Lower lobe of right lung (tissue), 2 donors: Measurements from ENCODE around the gene BNC2. TPM values are rescaled to one million over a fixed set of nuclear protein-coding genes. Genes with fewer than 3 reads are reported as not detected.

Source experiments
- ATAC-seq, 2 donors: fragments of 200-7000 bp; cut with Tn5 transposase; one replicate each; pipeline ENCODE4 v1.9.1; 2020 to 2022; ENCODE audit warnings: mild to moderate bottlenecking in 2 of 2, moderate library complexity in 2 of 2
- DNase-seq: peaks from one replicate; pipeline ENCODE4 v3.0.0-alpha.2; 2020
- H3K27ac ChIP-seq: fragments of 200-600 bp; one replicate; pipeline ENCODE4 v1.8.0; 2022
- H3K27me3 ChIP-seq: fragments of 200-600 bp; one replicate; pipeline ENCODE4 v1.8.0; 2022; ENCODE audit warnings: low read depth
- H3K36me3 ChIP-seq: fragments of 200-600 bp; one replicate; pipeline ENCODE4 v1.8.0; 2022; ENCODE audit warnings: mild to moderate bottlenecking
- H3K4me1 ChIP-seq: fragments of 200-600 bp; one replicate; pipeline ENCODE4 v1.8.0; 2022
- H3K4me3 ChIP-seq: fragments of 200-600 bp; one replicate; pipeline ENCODE4 v1.8.0; 2022; ENCODE audit warnings: mild to moderate bottlenecking
- H3K9me3 ChIP-seq: fragments of 200-600 bp; one replicate; pipeline ENCODE4 v1.8.0; 2022
- CTCF ChIP-seq: fragments of 200-600 bp; IDR thresholded peaks from one replicate; pipeline ENCODE4 v1.8.0; 2022; ENCODE audit warnings: antibody characterized with exemption, mild to moderate bottlenecking
- intact Hi-C: fragments of 100-400 bp; cut with DNase I; formaldehyde crosslinking; loops from one replicate; pipeline ENCODE4 v1.11.0; 2022
- total RNA-seq: library from RNA; stranded (reverse); fragmentation: NEBNext Ultra II Directional; extraction: Animal tissue kit (Norgen Biotek cat#: 25700); gene quantifications from one replicate; pipeline ENCODE4 v1.2.1, GENCODE V29; 2021
- donor health status: DM: no; HTN: yes; CAD: no; lungs with severe emphysema.

Gene BNC2
- total RNA-seq, 1 donor from 2014 or later, result 15.0 TPM

GRCh38 chr9:16828340-16829281, 41.9 kb downstream of the BNC2 start:
- Histone ChIP-seq H3K9me3 (no peaks in the 10 kb centered on the region), H3K4me3 (peak overlapping the region; percentile 28), H3K27ac (peak overlapping the region; percentile 12), H3K27me3 (no peaks in the 10 kb centered on the region), H3K36me3 (no peaks in the 10 kb centered on the region), H3K4me1 (peaks cover 23% of the 10 kb centered on the region)
- TF ChIP-seq CTCF, result no peak
- intact Hi-C loops, result no loop called here
- DNase-seq (no peak), ATAC-seq (peak; percentile 64 to 69)

- H3K4me1 ChIP-seq, result peaks cover 23% of the 10 kb centered on the region
- no peak for ATAC-seq
- H3K9me3 ChIP-seq, result no peaks in the 10 kb centered on the region
- no peak for DNase-seq
- intact Hi-C loops, result no loop called here
- no peaks in the 10 kb centered on the region for H3K27me3 ChIP-seq
- no peak overlapping the region for H3K27ac ChIP-seq
- no peaks in the 10 kb centered on the region for H3K36me3 ChIP-seq
- H3K4me3 ChIP-seq, result no peak overlapping the region
- no peak for TF ChIP-seq CTCF
These were observed 44.4 kb downstream of the BNC2 start for GRCh38 chr9:16825971-16826625.

GRCh38 chr9:16825331-16825725, 45.1 kb downstream of the BNC2 start:
- Histone ChIP-seq H3K27ac (no peak overlapping the region), H3K36me3 (no peaks in the 10 kb centered on the region), H3K27me3 (no peaks in the 10 kb centered on the region), H3K9me3 (no peaks in the 10 kb centered on the region), H3K4me1 (peaks cover 23% of the 10 kb centered on the region), H3K4me3 (no peak overlapping the region)
- no peak for ATAC-seq
- TF ChIP-seq CTCF, result no peak
- no peak for DNase-seq
- intact Hi-C loops, result no loop called here

GRCh38 chr9:16824545-16825330, 45.7 kb downstream of the BNC2 start:
- Histone ChIP-seq H3K36me3 (no peaks in the 10 kb centered on the region), H3K27me3 (no peaks in the 10 kb centered on the region), H3K4me1 (peaks cover 23% of the 10 kb centered on the region), H3K9me3 (no peaks in the 10 kb centered on the region), H3K4me3 (no peak overlapping the region), H3K27ac (no peak overlapping the region)
- TF ChIP-seq CTCF, result no peak
- ATAC-seq (peak; percentile 61 to 71), DNase-seq (no peak)
- intact Hi-C loops, result no loop called here

- ATAC-seq (no peak), DNase-seq (no peak)
- Histone ChIP-seq H3K27me3 (no peaks in the 10 kb centered on the region), H3K27ac (no peak overlapping the region), H3K4me1 (peaks cover 19% of the 10 kb centered on the region), H3K4me3 (no peak overlapping the region), H3K9me3 (no peaks in the 10 kb centered on the region), H3K36me3 (no peaks in the 10 kb centered on the region)
- intact Hi-C loops, result no loop called here
- no peak for TF ChIP-seq CTCF
These were observed 46.6 kb downstream of the BNC2 start for GRCh38 chr9:16823906-16824305.
